H1 (cell line): Measurements from ENCODE around the gene STAG1. TPM values are rescaled to one million over a fixed set of nuclear protein-coding genes. Genes with fewer than 3 reads are reported as not detected.

Source experiments
- ZNF274 ChIP-seq: IDR thresholded peaks from 2 replicates; pipeline ENCODE4 v1.7.0; 2012; ENCODE audit warnings: low read length, borderline replicate concordance; ENCODE audit errors: extremely low read depth
- polyA plus RNA-seq, 7 experiments: library from polyadenylated mRNA; depleted of rRNA in 3 of 7; stranded (reverse) in 5 of 7; unstranded in 2 of 7; fragments of >200 nt in 5 of 7; fragments of 200-250 nt in 2 of 7; gene quantifications; 1 replicate in 5 of 7; 2 replicates in 1 of 7; 4 replicates in 1 of 7; pipeline versions ENCODE4 v1.2.1 to v1.2.3, GENCODE V29; 2011 to 2013; ENCODE audit warnings: missing spikeins in 2 of 7, mixed read lengths in 2 of 7
- total RNA-seq: library from RNA; stranded (reverse); fragmentation: NEBNext Ultra II Directional; extraction: Animal tissue kit (Norgen Biotek cat#: 25700); gene quantifications from 2 replicates; pipeline ENCODE4 v1.2.1, GENCODE V29; 2021

The STAG1 gene
- total and polyA plus RNA-seq, 2 of the 8 experiments (the other 6 are each of a cell fraction or from before 2014, with no cell fraction given), result 4.6 to 23.4 TPM

- no peak for TF ChIP-seq ZNF274
Measured at GRCh38 chr3:136396916-136397315, 355.3 kb downstream of the STAG1 start (continued).
